ENCODE measurements around the gene SLC5A11.

Gene SLC5A11

GRCh38 chr16:24822542-24822941 lies 23.2 kb upstream of the SLC5A11 start:
- no peak overlapping the region for H3K14ac ChIP-seq (ENCODE audit: low read length)
- no peak overlapping the region for H2AFZ ChIP-seq (ENCODE audit: insufficient read depth, low read length, poor library complexity)
- H4K8ac ChIP-seq (ENCODE audit: low read depth, low read length) = no peak overlapping the region
- H2BK5ac ChIP-seq (ENCODE audit: low read depth, low read length, poor library complexity) = no peak overlapping the region
- H2BK12ac ChIP-seq (ENCODE audit: low read length) = no peak overlapping the region
- H4K12ac ChIP-seq (ENCODE audit: low read depth, low read length) = no peak overlapping the region
- no peak overlapping the region for H3K27ac ChIP-seq (ENCODE audit: low read depth, low read length)
- H3K79me1 ChIP-seq (ENCODE audit: low read length) = no peaks in the 10 kb centered on the region
- no peak for DNase-seq
- H3K27me3 ChIP-seq (ENCODE audit: insufficient read depth, low read length) = no peaks in the 10 kb centered on the region
- no CpG with 5 or more reads among the region's 10 CpGs for WGBS (ENCODE audit: extremely low coverage, insufficient coverage, insufficient read length)
- H3K4ac ChIP-seq (ENCODE audit: low read depth, low read length) = no peak overlapping the region
- H2BK120ac ChIP-seq (ENCODE audit: insufficient read depth, low read length, poor library complexity) = no peak overlapping the region
- H3K9me3 ChIP-seq (ENCODE audit: insufficient read depth, low read depth, low read length) = no peaks in the 10 kb centered on the region
- no peak overlapping the region for H3K4me3 ChIP-seq (ENCODE audit: low read depth, low read length)
- H4K91ac ChIP-seq (ENCODE audit: low read depth, low read length) = no peak overlapping the region
- H3K4me2 ChIP-seq (ENCODE audit: low read length) = no peak overlapping the region
- H3K79me2 ChIP-seq (ENCODE audit: control insufficient read depth, insufficient read depth, low read length, poor library complexity) = no peaks in the 10 kb centered on the region
- peaks cover 46 to 67% of the 10 kb centered on the region in 2 experiments for H3K36me3 ChIP-seq (ENCODE audit: control insufficient read depth in 1 of 2, insufficient read depth in 2 of 2, low read length in 2 of 2)
- no peak overlapping the region for H3K18ac ChIP-seq (ENCODE audit: low read length)
- peaks cover 0 to 11% of the 10 kb centered on the region in 2 experiments for H3K4me1 ChIP-seq (ENCODE audit: control insufficient read depth in 1 of 2, insufficient read depth in 2 of 2, low read length in 2 of 2)
- no peak overlapping the region for H3K23ac ChIP-seq (ENCODE audit: low read length)
- no peak overlapping the region for H3K9ac ChIP-seq (ENCODE audit: low read length)
- H2AK5ac ChIP-seq (ENCODE audit: low read length) = no peak overlapping the region

GRCh38 chr16:24822974-24823373 lies 22.8 kb upstream of the SLC5A11 start:
- no peak for DNase-seq
- no peak overlapping the region for H3K4me3 ChIP-seq (ENCODE audit: low read depth, low read length)

GRCh38 chr16:24825696-24826095 lies 20.1 kb upstream of the SLC5A11 start:
- H3K9me3 ChIP-seq (ENCODE audit: insufficient read depth, low read depth, low read length) = no peaks in the 10 kb centered on the region
- no peak overlapping the region for H2AFZ ChIP-seq (ENCODE audit: insufficient read depth, low read length, poor library complexity)
- H3K4me1 ChIP-seq (ENCODE audit: control insufficient read depth in 1 of 2, insufficient read depth in 2 of 2, low read length in 2 of 2) = peaks cover 0 to 11% of the 10 kb centered on the region in 2 experiments
- no peak overlapping the region for H2AK5ac ChIP-seq (ENCODE audit: low read length)
- no peak overlapping the region for H3K23ac ChIP-seq (ENCODE audit: low read length)
- peaks cover 46 to 47% of the 10 kb centered on the region in 2 experiments for H3K36me3 ChIP-seq (ENCODE audit: control insufficient read depth in 1 of 2, insufficient read depth in 2 of 2, low read length in 2 of 2)
- no peaks in the 10 kb centered on the region for H3K79me2 ChIP-seq (ENCODE audit: control insufficient read depth, insufficient read depth, low read length, poor library complexity)
- no peaks in the 10 kb centered on the region for H3K79me1 ChIP-seq (ENCODE audit: low read length)
- no peak overlapping the region for H3K9ac ChIP-seq (ENCODE audit: low read length)
- no peak overlapping the region for H3K27ac ChIP-seq (ENCODE audit: low read depth, low read length)
- no CpG with 5 or more reads among the region's 10 CpGs for WGBS (ENCODE audit: extremely low coverage, insufficient coverage, insufficient read length)
- no peak overlapping the region for H2BK12ac ChIP-seq (ENCODE audit: low read length)
- H2BK120ac ChIP-seq (ENCODE audit: insufficient read depth, low read length, poor library complexity) = no peak overlapping the region
- no peaks in the 10 kb centered on the region for H3K27me3 ChIP-seq (ENCODE audit: insufficient read depth, low read length)
- H3K4me3 ChIP-seq (ENCODE audit: low read depth, low read length) = no peak overlapping the region
- no peak for DNase-seq
- H3K4me2 ChIP-seq (ENCODE audit: low read length) = no peak overlapping the region
- no peak overlapping the region for H4K8ac ChIP-seq (ENCODE audit: low read depth, low read length)
- no peak overlapping the region for H4K91ac ChIP-seq (ENCODE audit: low read depth, low read length)
- no peak overlapping the region for H2BK5ac ChIP-seq (ENCODE audit: low read depth, low read length, poor library complexity)
- H4K12ac ChIP-seq (ENCODE audit: low read depth, low read length) = no peak overlapping the region
- H3K18ac ChIP-seq (ENCODE audit: low read length) = no peak overlapping the region
- no peak overlapping the region for H3K4ac ChIP-seq (ENCODE audit: low read depth, low read length)
- no peak overlapping the region for H3K14ac ChIP-seq (ENCODE audit: low read length)

More at GRCh38 chr16:24822974-24823373, 22.8 kb upstream of the SLC5A11 start:
- no peak overlapping the region for H2BK120ac ChIP-seq (ENCODE audit: insufficient read depth, low read length, poor library complexity)
- H4K91ac ChIP-seq (ENCODE audit: low read depth, low read length) = no peak overlapping the region
- peak overlapping the region; percentile 16 for H3K18ac ChIP-seq (ENCODE audit: low read length)
- peaks cover 49 to 64% of the 10 kb centered on the region in 2 experiments for H3K36me3 ChIP-seq (ENCODE audit: control insufficient read depth in 1 of 2, insufficient read depth in 2 of 2, low read length in 2 of 2)
- no peak overlapping the region for H2AK5ac ChIP-seq (ENCODE audit: low read length)
- no peak overlapping the region for H3K14ac ChIP-seq (ENCODE audit: low read length)
- H3K9ac ChIP-seq (ENCODE audit: low read length) = no peak overlapping the region
- no peaks in the 10 kb centered on the region for H3K79me1 ChIP-seq (ENCODE audit: low read length)
- H3K27ac ChIP-seq (ENCODE audit: low read depth, low read length) = no peak overlapping the region
- peaks cover 0 to 11% of the 10 kb centered on the region in 2 experiments for H3K4me1 ChIP-seq (ENCODE audit: control insufficient read depth in 1 of 2, insufficient read depth in 2 of 2, low read length in 2 of 2)
- no peak overlapping the region for H2BK5ac ChIP-seq (ENCODE audit: low read depth, low read length, poor library complexity)
- H3K27me3 ChIP-seq (ENCODE audit: insufficient read depth, low read length) = no peaks in the 10 kb centered on the region
- H3K79me2 ChIP-seq (ENCODE audit: control insufficient read depth, insufficient read depth, low read length, poor library complexity) = no peaks in the 10 kb centered on the region
- WGBS (ENCODE audit: extremely low coverage, insufficient coverage, insufficient read length) = no CpG with 5 or more reads among the region's 8 CpGs
- H4K8ac ChIP-seq (ENCODE audit: low read depth, low read length) = no peak overlapping the region
- H3K4me2 ChIP-seq (ENCODE audit: low read length) = no peak overlapping the region
- no peak overlapping the region for H2AFZ ChIP-seq (ENCODE audit: insufficient read depth, low read length, poor library complexity)
- H4K12ac ChIP-seq (ENCODE audit: low read depth, low read length) = no peak overlapping the region
- no peak overlapping the region for H2BK12ac ChIP-seq (ENCODE audit: low read length)
- H3K4ac ChIP-seq (ENCODE audit: low read depth, low read length) = no peak overlapping the region
- H3K9me3 ChIP-seq (ENCODE audit: insufficient read depth, low read depth, low read length) = no peaks in the 10 kb centered on the region
- no peak overlapping the region for H3K23ac ChIP-seq (ENCODE audit: low read length)

- H3K4me3 ChIP-seq (ENCODE audit: low read depth, low read length) = no peak overlapping the region
- H3K9me3 ChIP-seq (ENCODE audit: insufficient read depth, low read depth, low read length) = no peaks in the 10 kb centered on the region
- no peak overlapping the region for H3K9ac ChIP-seq (ENCODE audit: low read length)
- H3K4me2 ChIP-seq (ENCODE audit: low read length) = no peak overlapping the region
- no peak overlapping the region for H2BK5ac ChIP-seq (ENCODE audit: low read depth, low read length, poor library complexity)
- no peak overlapping the region for H4K8ac ChIP-seq (ENCODE audit: low read depth, low read length)
- no peak overlapping the region for H2AFZ ChIP-seq (ENCODE audit: insufficient read depth, low read length, poor library complexity)
- no peaks in the 10 kb centered on the region for H3K79me2 ChIP-seq (ENCODE audit: control insufficient read depth, insufficient read depth, low read length, poor library complexity)
- H3K18ac ChIP-seq (ENCODE audit: low read length) = no peak overlapping the region
- WGBS (ENCODE audit: extremely low coverage, insufficient coverage, insufficient read length) = 100% methylated on average over 2 of the region's 12 CpGs
- no peak overlapping the region for H3K27ac ChIP-seq (ENCODE audit: low read depth, low read length)
- no peak overlapping the region for H4K91ac ChIP-seq (ENCODE audit: low read depth, low read length)
- H3K27me3 ChIP-seq (ENCODE audit: insufficient read depth, low read length) = no peaks in the 10 kb centered on the region
- H3K4ac ChIP-seq (ENCODE audit: low read depth, low read length) = no peak overlapping the region
- H2AK5ac ChIP-seq (ENCODE audit: low read length) = no peak overlapping the region
- no peak overlapping the region for H2BK12ac ChIP-seq (ENCODE audit: low read length)
- no peak overlapping the region for H4K12ac ChIP-seq (ENCODE audit: low read depth, low read length)
- H3K36me3 ChIP-seq (ENCODE audit: control insufficient read depth in 1 of 2, insufficient read depth in 2 of 2, low read length in 2 of 2) = peaks cover 44% of the 10 kb centered on the region in 2 experiments
- H3K79me1 ChIP-seq (ENCODE audit: low read length) = no peaks in the 10 kb centered on the region
- no peak overlapping the region for H3K14ac ChIP-seq (ENCODE audit: low read length)
- DNase-seq = no peak
- peaks cover 0 to 10% of the 10 kb centered on the region in 2 experiments for H3K4me1 ChIP-seq (ENCODE audit: control insufficient read depth in 1 of 2, insufficient read depth in 2 of 2, low read length in 2 of 2)
- H3K23ac ChIP-seq (ENCODE audit: low read length) = no peak overlapping the region
- H2BK120ac ChIP-seq (ENCODE audit: insufficient read depth, low read length, poor library complexity) = no peak overlapping the region
Measured at GRCh38 chr16:24826096-24826690, 19.6 kb upstream of the SLC5A11 start.
